Mammary epithelial cell (primary cell): ENCODE results near the gene MANEAL.

Experiments used
- CTCF ChIP-seq, 2 donors: IDR thresholded peaks in 1 of 2; conservative IDR thresholded peaks in 1 of 2; 2 replicates each; pipeline ENCODE4 v1.5.1; 2011 to 2012; ENCODE audit warnings: inconsistent platforms in 2 of 2, low read length in 2 of 2, mild to moderate bottlenecking in 2 of 2, control low read depth in 1 of 2, low read depth in 1 of 2; ENCODE audit not compliant: insufficient read depth in 1 of 2; ENCODE audit errors: extremely low read depth in 1 of 2
- EZH2 ChIP-seq: IDR thresholded peaks from 2 replicates; pipeline ENCODE4 v1.6.1; 2012; ENCODE audit warnings: low read length, inconsistent platforms, borderline replicate concordance

- TF ChIP-seq CTCF (conservative IDR thresholded peaks at IDR 0.05 in 1 of 2, IDR thresholded peaks at IDR 0.05 in 1 of 2; ENCODE audit: extremely low read depth in 1 of 2, insufficient read depth in 1 of 2, low read depth in 1 of 2, low read length in 2 of 2) (no peak), EZH2 (no peak)
Observed at GRCh38 chr1:37849480-37849879, 55.8 kb downstream of the MANEAL start.
